GM18907 (cell line): ENCODE measurements around the gene GRIA1.

Experiments used
- ATAC-seq: cut with Tn5 transposase; IDR thresholded peaks from one replicate; pipeline ENCODE4 v1.9.1; 2021; ENCODE audit warnings: mild to moderate bottlenecking, moderate library complexity; ENCODE audit not compliant: unreplicated experiment

The GRIA1 gene

GRCh38 chr5:153767221-153768188 is 277.0 kb downstream of the GRIA1 start:
- no peak for ATAC-seq

- no peak for ATAC-seq
Observed at GRCh38 chr5:153770066-153770465, 279.6 kb downstream of the GRIA1 start.

GRCh38 chr5:153774686-153775085 is 284.2 kb downstream of the GRIA1 start:
- no peak for ATAC-seq

- ATAC-seq: no peak
Observed at GRCh38 chr5:153775923-153776322, 285.5 kb downstream of the GRIA1 start.

- ATAC-seq: no peak
Observed at GRCh38 chr5:153777681-153778581, 287.5 kb downstream of the GRIA1 start.

GRCh38 chr5:153779836-153780235 is 289.4 kb downstream of the GRIA1 start:
- no peak for ATAC-seq

- ATAC-seq: no peak
Observed at GRCh38 chr5:153780876-153781705, 290.6 kb downstream of the GRIA1 start.

- no peak for ATAC-seq
Observed at GRCh38 chr5:153782589-153783361, 292.3 kb downstream of the GRIA1 start.

GRCh38 chr5:153783362-153783658 is 292.8 kb downstream of the GRIA1 start:
- no peak for ATAC-seq

GRCh38 chr5:153784277-153784676 is 293.8 kb downstream of the GRIA1 start:
- no peak for ATAC-seq

- ATAC-seq: no peak
Observed at GRCh38 chr5:153791339-153791738, 300.9 kb downstream of the GRIA1 start.

- no peak for ATAC-seq
Observed at GRCh38 chr5:153792305-153792704, 301.8 kb downstream of the GRIA1 start.

GRCh38 chr5:153793699-153794098 is 303.2 kb downstream of the GRIA1 start:
- no peak for ATAC-seq

- no peak for ATAC-seq
Observed at GRCh38 chr5:153794327-153794726, 303.9 kb downstream of the GRIA1 start.

- ATAC-seq: no peak
Observed at GRCh38 chr5:153796527-153796926, 306.1 kb downstream of the GRIA1 start.

- no peak for ATAC-seq
Observed at GRCh38 chr5:153797484-153797883, 307.0 kb downstream of the GRIA1 start.

- ATAC-seq: no peak
Observed at GRCh38 chr5:153798830-153799229, 308.4 kb downstream of the GRIA1 start.

- no peak for ATAC-seq
Observed at GRCh38 chr5:153799466-153799865, 309.0 kb downstream of the GRIA1 start.

- ATAC-seq: no peak
Observed at GRCh38 chr5:153802050-153802821, 311.8 kb downstream of the GRIA1 start.
